HT-29 (cell line): Measurements from ENCODE around the gene RNU5D-1. TPM values are rescaled to one million over a fixed set of nuclear protein-coding genes. Genes with fewer than 3 reads are reported as not detected.
"Not testable (repeated sequence)": the region's sequence is repeated elsewhere in the genome, so short reads cannot be mapped to it uniquely, and the experiment has no call there.

ENCODE experiments used
- DNase-seq: peaks from one replicate; pipeline ENCODE4 v3.0.0-alpha.2; 2015; ENCODE audit warnings: low spot score
- small RNA-seq: library from RNA; depleted of rRNA; stranded (forward); fragments of <200 nt; gene quantifications from one replicate; pipeline ENCODE3, GENCODE V24; 2014
- total RNA-seq: library from RNA; depleted of rRNA; stranded (reverse); fragments of >200 nt; shearing (Covaris generic); gene quantifications from 2 replicates; pipeline ENCODE4 v1.2.3, GENCODE V29; 2014; rRNA removed

Gene RNU5D-1
- total RNA-seq, 1 experiment from 2014 or later: not detected

DNA sequence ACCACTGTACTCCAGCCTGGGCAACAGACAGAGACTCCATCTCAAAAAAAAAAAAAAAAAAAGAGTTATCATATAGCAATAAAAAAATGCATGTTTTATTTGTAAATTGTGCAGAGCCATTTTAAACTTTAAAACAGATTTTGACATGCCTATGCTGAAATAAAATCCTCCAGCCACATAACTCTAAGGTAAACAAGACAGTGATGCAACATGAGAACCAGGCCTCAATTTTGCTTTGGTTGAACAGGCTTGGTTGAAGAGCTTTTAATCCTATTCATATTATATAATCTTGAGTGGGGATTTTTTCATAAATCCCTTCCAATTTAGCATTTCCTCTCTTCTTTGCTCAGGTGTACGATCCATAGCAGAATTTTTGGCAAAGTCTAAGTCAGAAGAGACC lies 30.4 kb downstream of the RNU5D-1 start:
- no peak for DNase-seq

DNA sequence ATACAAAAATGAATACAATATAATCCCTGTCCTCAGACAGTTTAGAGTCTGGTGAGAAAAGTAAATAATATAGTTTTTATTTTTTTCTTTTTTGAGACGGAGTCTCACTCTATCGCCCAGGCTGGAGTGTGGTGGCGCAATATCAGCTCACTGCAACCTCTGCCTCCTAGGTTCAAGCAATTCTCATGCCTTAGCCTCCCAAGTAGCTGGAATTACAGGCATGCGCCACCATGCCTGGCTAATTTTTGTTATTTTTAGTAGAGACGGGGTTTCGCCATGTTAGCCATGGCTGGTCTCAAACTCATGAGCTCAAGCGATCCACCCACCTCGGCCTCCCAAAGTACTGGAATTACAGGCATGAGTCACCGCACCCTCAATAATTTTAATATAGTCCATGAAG lies 31.6 kb downstream of the RNU5D-1 start:
- not testable (repeated sequence) for DNase-seq

DNA sequence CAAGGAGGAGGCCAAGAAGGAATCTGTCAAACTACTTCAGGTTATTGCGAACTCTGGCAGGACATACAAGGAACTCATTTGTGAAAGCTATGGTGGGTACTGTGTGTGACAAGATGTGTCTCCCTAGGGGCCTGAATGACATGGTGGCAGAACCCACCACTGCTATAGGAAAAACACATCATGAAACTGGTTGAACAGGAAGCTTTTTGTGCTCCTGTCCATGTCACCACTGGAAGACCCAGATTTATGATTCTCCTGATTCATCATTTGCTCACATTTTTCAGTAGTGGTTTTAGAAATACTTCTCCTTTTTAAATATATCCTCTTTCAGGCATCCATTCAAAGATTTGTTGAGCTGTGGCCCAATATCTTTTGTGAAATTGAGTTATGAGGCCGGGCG lies 32.8 kb downstream of the RNU5D-1 start:
- no peak for DNase-seq

DNA sequence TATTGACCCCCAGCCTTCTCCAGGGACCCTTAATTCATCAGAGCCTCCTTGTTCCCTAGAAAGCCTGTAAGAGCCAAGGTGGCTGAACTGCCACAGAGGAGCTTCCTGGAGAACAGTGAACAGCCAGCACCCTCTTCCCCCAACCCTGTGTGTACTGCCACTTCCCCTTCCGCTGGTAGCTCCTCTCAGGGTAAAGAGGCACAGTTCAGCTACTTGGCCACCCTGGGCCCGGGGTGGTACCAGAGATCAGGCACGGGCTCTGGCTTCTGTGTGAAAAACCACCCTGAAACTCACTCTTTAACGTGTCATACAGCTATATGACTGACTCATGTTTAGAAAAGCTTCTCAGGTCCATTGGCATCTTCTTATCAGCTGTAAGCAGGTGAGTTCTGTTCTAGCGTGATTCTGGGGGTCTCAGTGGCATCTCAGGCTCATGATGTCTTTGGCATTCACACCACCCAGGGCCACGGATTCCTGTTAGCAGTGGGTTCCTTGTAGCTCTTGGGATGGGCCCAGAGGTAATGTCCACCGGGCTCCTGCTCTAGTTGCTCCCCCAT lies 34.1 kb downstream of the RNU5D-1 start:
- no peak for DNase-seq

DNA sequence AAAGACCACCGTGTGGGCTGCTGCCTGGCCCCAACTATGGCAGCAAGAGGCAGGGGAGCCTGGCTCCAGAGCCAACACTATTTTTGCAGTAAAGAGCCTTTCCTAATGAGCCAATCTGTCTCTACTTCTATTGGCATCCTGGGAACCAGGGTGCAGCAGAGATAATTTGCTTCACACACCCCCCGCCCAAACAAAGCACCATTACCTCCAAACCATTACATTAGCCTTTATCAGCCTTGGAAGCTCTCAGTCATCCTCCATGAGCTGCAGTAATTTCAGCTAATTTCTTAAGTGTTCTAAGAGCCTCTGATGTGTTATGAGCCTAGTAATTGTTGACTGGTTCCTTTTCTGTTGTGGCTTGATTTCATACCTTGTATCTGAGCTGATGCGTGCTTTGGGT lies 34.9 kb downstream of the RNU5D-1 start:
- DNase-seq: no peak

DNA sequence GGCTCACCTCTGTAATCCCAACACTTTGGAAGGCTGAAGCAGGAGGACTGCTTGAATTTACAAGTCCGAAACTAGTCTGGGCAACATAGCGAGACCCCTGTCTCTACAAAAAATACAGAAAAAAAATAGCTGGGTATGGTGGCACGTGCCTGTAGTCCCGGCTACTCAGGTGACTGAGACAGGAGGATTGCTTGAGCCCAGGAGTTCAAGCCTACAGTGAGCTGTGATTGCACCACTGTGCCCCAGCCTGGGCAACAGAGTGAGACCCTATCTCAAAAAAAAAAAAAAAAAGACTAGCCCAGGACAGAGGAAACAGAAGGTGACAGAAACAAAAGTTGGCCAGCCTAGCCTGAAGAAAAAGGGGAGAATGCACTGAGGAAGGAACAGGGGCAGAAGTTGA lies 35.3 kb downstream of the RNU5D-1 start:
- no peak for DNase-seq

DNA sequence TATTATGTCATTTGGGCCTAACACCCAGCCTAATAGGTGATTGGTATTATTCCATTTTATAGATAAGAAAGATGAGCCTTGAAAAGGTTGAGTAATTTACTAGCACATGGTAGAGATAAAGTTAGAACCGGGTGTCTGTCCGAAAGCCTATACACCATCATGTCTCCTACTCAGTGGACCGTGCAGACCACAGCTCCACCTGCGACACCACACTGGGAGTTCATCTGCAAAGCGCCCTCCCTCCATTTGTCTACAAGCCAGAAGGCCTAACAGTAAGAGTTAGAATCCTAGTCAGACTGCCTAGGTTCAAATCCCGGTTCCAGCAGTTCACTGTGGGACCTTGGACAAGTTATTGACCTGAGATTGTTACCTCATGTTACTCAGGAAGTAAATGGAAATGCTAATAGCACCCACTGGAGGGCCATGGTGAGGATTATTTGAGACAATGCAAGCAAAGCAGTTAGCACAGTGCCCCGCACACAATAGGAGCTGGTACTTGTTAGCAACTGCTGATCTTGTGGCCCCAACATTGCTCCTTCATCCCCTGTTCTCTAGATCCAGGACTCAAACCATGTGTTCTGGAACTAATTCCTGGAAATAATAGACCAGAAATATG lies 36.0 kb downstream of the RNU5D-1 start:
- no peak for DNase-seq

DNA sequence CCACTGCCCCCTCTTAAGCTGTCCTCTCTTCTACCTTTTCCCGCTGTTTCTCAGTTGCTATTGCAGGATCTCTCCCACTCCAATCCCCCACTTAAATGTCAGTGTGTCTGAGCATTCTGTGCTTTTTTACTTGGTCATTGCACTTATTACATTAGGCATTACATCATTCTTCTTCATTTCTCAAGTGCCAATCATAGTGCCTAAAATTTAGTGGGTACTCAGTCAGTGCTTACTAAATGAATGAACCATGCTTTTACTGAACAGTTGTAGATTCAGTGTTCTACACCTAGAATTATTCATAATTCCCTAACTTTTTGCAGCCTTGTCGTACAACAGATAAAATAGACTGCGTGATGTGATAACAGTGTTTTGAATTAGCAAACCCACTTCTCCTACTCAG lies 37.1 kb downstream of the RNU5D-1 start:
- DNase-seq: no peak

DNA sequence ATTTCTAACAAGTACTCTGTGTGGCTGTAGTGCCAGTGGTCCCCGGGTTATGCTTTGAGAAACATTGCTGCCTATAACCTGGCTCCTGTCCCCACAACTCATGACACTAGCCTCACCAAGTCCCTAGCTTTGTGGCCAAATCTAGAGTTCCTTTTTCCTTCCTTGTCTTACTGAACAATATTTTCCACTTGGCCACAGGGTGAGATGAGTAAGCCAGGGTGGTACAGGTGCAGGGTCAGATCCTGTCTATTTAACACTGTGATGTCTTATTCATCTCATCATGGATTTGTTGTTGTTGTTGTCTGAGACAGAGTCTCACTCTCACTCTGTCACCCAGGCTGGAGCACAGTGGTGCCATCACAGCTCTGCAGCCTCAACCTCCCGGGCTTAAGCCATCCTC lies 37.8 kb downstream of the RNU5D-1 start:
- no peak for DNase-seq

DNA sequence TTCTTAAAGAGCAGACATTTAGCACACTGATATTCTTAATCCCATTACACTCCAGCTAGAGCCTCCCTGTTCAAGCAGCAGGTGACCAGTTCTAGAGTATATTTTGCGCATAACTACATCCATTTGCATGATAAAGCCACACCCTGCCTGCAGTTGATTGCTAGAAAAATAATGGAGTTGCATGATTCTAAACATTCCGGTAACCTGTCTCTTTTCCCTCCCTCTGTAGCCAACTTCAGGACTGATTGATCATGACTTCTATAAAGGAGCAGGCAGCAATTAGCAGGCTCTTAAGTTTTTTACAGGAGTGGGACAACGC lies 41.6 kb downstream of the RNU5D-1 start:
- DNase-seq: no peak

DNA sequence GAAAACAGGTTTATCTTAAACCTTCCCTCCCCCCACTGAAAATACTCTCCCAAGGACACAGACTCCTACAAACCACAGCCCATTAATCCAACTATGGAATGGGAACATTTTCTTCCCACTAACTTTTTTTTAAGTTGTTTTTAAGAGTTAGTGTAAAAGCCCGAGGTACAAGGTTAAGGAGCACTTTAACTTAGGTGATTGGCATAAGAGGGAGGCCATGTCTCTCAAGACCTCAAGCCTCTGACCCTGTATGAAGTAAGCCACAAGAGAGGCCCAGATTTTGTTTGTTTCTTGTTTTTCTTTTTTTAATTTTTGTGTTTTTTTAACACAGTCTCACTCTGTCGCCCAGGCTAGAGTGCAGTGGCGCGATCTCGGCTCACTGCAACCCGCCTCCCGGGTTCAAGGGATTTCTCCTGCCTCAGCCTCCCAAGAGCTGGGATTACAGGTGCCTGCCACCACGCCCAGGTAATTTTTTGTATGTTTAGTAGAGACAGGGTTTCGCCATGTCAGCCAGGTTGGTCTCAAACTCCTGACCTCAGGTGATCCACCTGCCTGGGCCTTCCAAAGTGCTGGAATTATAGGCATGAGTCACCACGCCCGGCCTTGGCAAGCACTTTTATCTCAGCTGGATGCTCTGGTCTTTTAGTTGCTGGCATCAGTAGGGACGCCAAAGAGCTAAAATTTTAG lies 42.1 kb downstream of the RNU5D-1 start:
- DNase-seq: no peak

DNA sequence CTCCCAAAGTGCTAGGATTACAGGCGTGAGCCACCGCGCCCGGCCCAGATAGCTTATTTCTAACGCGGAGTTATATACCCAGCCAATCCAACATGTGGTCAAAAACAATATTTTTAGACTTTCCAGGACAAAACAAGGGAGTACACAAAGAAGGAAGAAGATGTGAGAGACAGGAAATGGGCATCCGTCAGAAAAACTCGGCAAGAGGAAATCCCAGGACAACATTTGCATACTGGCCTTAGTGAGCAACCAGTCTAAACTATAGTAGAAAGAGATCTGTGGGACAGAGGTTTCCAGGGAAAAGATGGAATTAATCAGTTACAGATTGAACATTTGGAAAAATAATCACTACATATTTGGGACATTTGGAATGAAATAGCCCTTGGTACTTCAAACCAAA lies 45.1 kb downstream of the RNU5D-1 start:
- no peak for DNase-seq

DNA sequence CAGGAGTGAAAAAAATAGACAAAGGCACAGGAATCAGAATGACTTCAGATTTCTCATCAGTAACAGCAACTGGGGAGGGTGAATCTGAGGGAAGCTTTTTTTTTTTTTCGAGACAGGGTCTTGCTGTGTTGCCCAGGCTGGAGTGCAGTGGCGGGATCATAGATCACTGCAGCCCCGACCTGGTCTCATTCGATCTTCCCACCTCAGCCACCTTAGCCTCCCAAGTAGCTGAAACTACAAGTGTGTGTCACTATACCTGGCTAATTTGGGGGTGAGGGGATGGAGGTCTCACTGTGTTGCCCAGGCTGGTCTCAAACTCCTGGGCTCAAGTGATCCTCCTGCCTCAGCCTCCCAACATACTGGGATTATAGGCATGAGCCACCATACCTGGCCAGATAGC lies 45.8 kb downstream of the RNU5D-1 start:
- no peak for DNase-seq

DNA sequence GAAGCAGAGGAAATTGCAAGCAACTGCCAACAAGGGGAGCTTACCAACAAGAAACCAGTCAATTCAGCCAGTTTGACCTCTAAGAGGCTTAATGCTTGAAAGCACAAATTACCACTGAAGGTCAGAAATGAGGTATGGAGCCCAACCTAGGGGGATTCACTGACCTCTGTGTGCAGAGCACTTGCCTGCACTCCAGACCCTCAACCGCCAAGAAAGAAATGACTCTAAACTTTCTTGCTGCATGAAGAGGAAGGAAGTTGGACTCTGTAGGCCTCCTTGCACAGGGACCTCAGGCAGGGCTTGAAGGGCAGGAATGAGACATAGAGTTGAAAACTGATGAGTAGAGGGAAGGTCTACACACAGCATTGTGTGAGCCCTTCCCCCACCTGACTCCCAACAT lies 46.4 kb downstream of the RNU5D-1 start:
- DNase-seq: no peak

DNA sequence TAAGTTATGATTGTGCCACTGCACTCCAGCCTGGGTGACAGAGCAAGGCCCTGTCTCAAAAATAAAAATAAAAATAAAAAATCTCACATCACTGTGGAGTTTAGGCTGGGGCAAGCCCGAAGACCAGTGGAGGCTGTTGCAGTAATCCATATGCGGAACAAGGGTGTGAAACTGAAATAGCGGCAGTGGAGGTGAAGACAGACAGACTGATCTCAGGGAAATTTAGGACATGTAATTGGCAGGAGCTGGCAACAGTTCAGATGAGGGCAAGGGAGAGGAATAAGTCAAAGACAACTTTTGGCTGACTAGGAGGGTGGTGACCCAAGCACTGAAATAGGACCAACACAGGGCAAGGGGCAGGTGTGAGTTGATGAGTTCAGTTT lies 48.1 kb downstream of the RNU5D-1 start:
- no peak for DNase-seq

DNA sequence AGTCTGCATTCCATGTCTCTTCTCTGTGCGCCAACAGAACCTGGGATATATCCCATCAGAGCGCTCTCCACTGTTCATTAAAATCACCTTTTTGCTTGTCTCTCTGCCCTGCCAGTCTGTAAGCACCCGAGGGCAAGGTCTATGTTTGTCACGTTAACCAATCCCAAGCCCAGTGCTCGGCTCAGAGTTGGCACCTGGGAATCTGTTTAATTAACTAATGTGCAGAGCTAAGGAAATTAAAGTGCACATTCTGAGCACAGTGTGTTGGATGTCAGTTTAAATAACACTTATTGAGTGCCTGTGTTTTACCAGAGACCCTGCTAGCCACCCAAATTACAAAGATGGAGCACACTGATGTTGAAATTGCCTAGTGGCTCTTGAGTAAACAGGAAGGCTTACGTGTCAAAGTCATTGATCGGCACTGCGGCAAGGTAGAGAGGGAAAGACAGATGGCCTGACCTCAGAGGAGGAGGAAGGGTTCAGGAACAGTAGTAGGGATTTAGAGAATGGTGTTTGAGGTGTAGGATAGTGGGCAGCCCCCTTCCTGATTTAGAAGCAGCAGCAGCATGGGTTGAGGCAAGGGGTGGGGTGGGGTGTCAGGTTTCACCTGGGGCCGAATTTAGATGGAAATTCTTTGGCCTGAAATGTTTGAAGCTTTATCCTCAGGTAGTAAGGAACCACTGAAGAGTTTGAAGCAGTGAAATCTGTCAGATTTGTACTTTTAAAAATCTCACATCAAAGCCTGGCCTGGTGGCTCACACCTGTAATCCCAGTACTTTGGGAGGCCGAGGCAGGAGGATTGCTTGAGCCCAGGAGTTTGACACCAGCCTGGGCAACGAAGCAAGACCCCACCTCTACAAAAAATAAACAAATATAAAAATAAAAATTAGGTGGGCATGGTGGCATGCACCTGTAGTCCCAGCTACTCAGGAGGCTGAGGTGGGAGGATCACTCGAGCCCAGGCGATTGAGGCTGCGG lies 48.8 kb downstream of the RNU5D-1 start:
- DNase-seq: no peak

Small RNAs within 50 kb of the gene (small RNA-seq; reads per million reads assigned to genes)
- gene RNU5D-1 (294 reads per million, percentile 98 among the genes with 10 or more reads in this experiment), gene RNU5F-1 (112 reads per million, percentile 97 among the genes with 10 or more reads in this experiment), gene SNORD38A (58.1 reads per million, percentile 96 among the genes with 10 or more reads in this experiment), gene SNORD38B (not detected), gene SNORD46 (1,236 reads per million, percentile 99 among the genes with 10 or more reads in this experiment), gene SNORD55 (not detected)

Other genes starting within 250 kb of the RNU5D-1 start
- gene TMEM53, start 56.7 kb downstream of the RNU5D-1 start, total RNA-seq: 19.5 and 27.5 TPM in 2 replicates
- 0.15 and 0.99 TPM in 2 replicates for gene ARMH1, start 56.5 kb downstream of the RNU5D-1 start, total RNA-seq
- gene KIF2C, start 8.7 kb upstream of the RNU5D-1 start, total RNA-seq: 57.1 and 63.1 TPM in 2 replicates
- 1,326 and 1,606 TPM in 2 replicates for gene RPS8, start 44.4 kb upstream of the RNU5D-1 start, total RNA-seq
- gene BEST4, start 57.0 kb upstream of the RNU5D-1 start, total RNA-seq: 0.31 and 0.33 TPM in 2 replicates
- gene PLK3, start 69.2 kb upstream of the RNU5D-1 start, total RNA-seq: 135 and 137 TPM in 2 replicates
- 3.4 and 10.4 TPM in 2 replicates for gene DYNLT4, start 76.2 kb upstream of the RNU5D-1 start, total RNA-seq
- 16.4 and 18.0 TPM in 2 replicates for gene BTBD19, start 77.4 kb upstream of the RNU5D-1 start, total RNA-seq
- gene PTCH2, start 112.1 kb upstream of the RNU5D-1 start, total RNA-seq: 0.16 and 0.18 TPM in 2 replicates